ENCODE results near the gene F8.

The F8 gene

GRCh38 chrX:155053656-155054055 is 31.1 kb upstream of the F8 start:
- TF ChIP-seq REST (IDR thresholded peaks at IDR 0.05; ENCODE audit: insufficient read depth in 1 of 2, low read depth in 2 of 2, low read length in 2 of 2) (no peak), FOXP2 (optimal IDR thresholded peaks at IDR 0.05; ENCODE audit: borderline replicate concordance, extremely low read depth, extremely low read length, insufficient read depth) (no peak), POLR2AphosphoS5 (IDR thresholded peaks at IDR 0.05; ENCODE audit: low read depth, low read length) (no peak), SIN3A (IDR thresholded peaks at IDR 0.05; ENCODE audit: borderline replicate concordance, insufficient read depth, low read length) (no peak), TAF1 (IDR thresholded peaks at IDR 0.05; ENCODE audit: borderline replicate concordance, insufficient read depth, low read length) (no peak)

GRCh38 chrX:155052738-155053498 is 30.4 kb upstream of the F8 start:
- TF ChIP-seq TAF1 (IDR thresholded peaks at IDR 0.05; ENCODE audit: borderline replicate concordance, insufficient read depth, low read length): no peak

- no peak for TF ChIP-seq REST (IDR thresholded peaks at IDR 0.05; ENCODE audit: insufficient read depth in 1 of 2, low read depth in 2 of 2, low read length in 2 of 2)
- TF ChIP-seq TAF1 (IDR thresholded peaks at IDR 0.05; ENCODE audit: borderline replicate concordance, insufficient read depth, low read length): no peak
- TF ChIP-seq POLR2AphosphoS5 (IDR thresholded peaks at IDR 0.05; ENCODE audit: low read depth, low read length): no peak
- no peak for TF ChIP-seq FOXP2 (optimal IDR thresholded peaks at IDR 0.05; ENCODE audit: borderline replicate concordance, extremely low read depth, extremely low read length, insufficient read depth)
- TF ChIP-seq SIN3A (IDR thresholded peaks at IDR 0.05; ENCODE audit: borderline replicate concordance, insufficient read depth, low read length): no peak
These were observed 26.6 kb upstream of the F8 start for GRCh38 chrX:155048977-155049619.

- TF ChIP-seq TAF1 (IDR thresholded peaks at IDR 0.05; ENCODE audit: borderline replicate concordance, insufficient read depth, low read length): no peak
- no peak for TF ChIP-seq SIN3A (IDR thresholded peaks at IDR 0.05; ENCODE audit: borderline replicate concordance, insufficient read depth, low read length)
- TF ChIP-seq FOXP2 (optimal IDR thresholded peaks at IDR 0.05; ENCODE audit: borderline replicate concordance, extremely low read depth, extremely low read length, insufficient read depth): no peak
- TF ChIP-seq REST (IDR thresholded peaks at IDR 0.05; ENCODE audit: insufficient read depth in 1 of 2, low read depth in 2 of 2, low read length in 2 of 2): no peak
- no peak for TF ChIP-seq POLR2AphosphoS5 (IDR thresholded peaks at IDR 0.05; ENCODE audit: low read depth, low read length)
These were observed 24.4 kb upstream of the F8 start for GRCh38 chrX:155046811-155047528.

GRCh38 chrX:155046129-155046810 is 23.7 kb upstream of the F8 start:
- no peak for TF ChIP-seq SIN3A (IDR thresholded peaks at IDR 0.05; ENCODE audit: borderline replicate concordance, insufficient read depth, low read length)
